ENCODE measurements around the gene MAPKAPK3. TPM values are rescaled to one million over a fixed set of nuclear protein-coding genes. Genes with fewer than 3 reads are reported as not detected.

The MAPKAPK3 gene
- total and polyA plus RNA-seq, 2 experiments from 2014 or later: 40.5 to 43.1 TPM

DNA sequence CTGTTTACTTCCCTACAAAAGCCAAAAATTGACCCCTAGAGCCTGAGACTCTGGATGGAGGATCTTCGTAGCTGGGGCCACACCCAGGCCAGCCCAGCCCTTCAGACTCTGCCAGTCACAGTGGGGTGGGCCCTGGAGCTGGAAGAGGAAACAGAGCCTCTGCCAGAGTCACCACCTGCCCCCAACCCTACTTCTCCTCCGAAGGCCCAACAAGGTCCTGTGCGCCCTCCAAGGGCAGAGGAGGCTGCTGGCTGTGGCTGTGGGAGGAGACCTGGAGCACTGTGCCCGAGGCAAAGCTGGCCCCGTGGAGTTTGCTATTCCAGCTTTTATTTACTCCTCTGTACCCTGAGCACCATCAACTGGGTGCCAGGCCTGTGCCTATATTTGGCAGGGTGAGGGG is 24.4 kb upstream of the MAPKAPK3 start:
- Histone ChIP-seq H2AFZ (no peak overlapping the region), H4K20me1 (ENCODE audit: insufficient read depth, poor library complexity, severe bottlenecking) (no peaks in the 10 kb centered on the region), H3K27ac (no peak overlapping the region), H3K9me3 (ENCODE audit: low read depth) (no peaks in the 10 kb centered on the region), H3K36me3 (replicated peaks; ENCODE audit: insufficient read depth, low read depth) (no peaks in the 10 kb centered on the region), H3K27me3 (no peaks in the 10 kb centered on the region), H3K4me2 (no peak overlapping the region), H3K9me2 (replicated peaks; ENCODE audit: insufficient read depth) (no peaks in the 10 kb centered on the region), H3K4me1 (ENCODE audit: insufficient read depth) (peaks cover 4% of the 10 kb centered on the region), H3K79me2 (no peaks in the 10 kb centered on the region), H3K4me3 (no peak overlapping the region)
- no peak for TF ChIP-seq EZH2 (IDR thresholded peaks at IDR 0.05; ENCODE audit: borderline replicate concordance)
- TF ChIP-seq EZH2phosphoT487 (IDR thresholded peaks at IDR 0.05; ENCODE audit: low read depth, severe bottlenecking, unreplicated experiment): no peak
- TF ChIP-seq, protein P1, sequence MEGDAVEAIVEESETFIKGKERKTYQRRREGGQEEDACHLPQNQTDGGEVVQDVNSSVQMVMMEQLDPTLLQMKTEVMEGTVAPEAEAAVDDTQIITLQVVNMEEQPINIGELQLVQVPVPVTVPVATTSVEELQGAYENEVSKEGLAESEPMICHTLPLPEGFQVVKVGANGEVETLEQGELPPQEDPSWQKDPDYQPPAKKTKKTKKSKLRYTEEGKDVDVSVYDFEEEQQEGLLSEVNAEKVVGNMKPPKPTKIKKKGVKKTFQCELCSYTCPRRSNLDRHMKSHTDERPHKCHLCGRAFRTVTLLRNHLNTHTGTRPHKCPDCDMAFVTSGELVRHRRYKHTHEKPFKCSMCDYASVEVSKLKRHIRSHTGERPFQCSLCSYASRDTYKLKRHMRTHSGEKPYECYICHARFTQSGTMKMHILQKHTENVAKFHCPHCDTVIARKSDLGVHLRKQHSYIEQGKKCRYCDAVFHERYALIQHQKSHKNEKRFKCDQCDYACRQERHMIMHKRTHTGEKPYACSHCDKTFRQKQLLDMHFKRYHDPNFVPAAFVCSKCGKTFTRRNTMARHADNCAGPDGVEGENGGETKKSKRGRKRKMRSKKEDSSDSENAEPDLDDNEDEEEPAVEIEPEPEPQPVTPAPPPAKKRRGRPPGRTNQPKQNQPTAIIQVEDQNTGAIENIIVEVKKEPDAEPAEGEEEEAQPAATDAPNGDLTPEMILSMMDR (IDR thresholded peaks at IDR 0.05; ENCODE audit: poor library complexity): no peak
- DNase-seq (ENCODE audit: low spot score): no peak
- 83% methylated on average over 5 of the region's 5 CpGs for WGBS (ENCODE audit: low lambda C conversion rate, missing lambda C conversion rate)

DNA sequence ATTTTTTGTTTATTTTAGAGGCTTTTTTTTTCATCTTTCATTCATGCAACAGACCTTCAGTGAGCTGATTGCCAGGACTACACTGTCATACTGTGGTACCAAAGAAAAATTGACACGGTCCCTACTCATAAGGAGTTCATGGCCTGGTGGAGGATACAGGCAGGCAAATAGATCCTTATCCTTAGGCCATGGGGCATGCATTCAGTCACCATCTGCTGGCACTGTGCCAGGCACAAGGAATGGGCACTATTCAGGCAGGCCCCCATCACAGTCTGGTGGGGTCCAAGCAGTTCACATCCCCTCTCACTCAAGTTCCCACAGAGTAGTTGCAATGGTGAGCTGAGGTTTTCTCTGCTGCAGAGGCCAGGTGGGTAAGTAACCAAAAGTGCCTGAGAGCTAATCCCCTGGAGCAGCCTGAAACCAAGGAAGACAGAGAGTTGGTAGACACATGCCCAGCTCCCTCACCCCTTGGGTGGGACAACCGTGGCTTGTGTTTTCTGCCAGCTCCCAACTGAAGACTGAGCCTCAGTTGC is 22.6 kb upstream of the MAPKAPK3 start:
- TF ChIP-seq EZH2phosphoT487 (IDR thresholded peaks at IDR 0.05; ENCODE audit: low read depth, severe bottlenecking, unreplicated experiment) (no peak), EZH2 (IDR thresholded peaks at IDR 0.05; ENCODE audit: borderline replicate concordance) (no peak)
- TF ChIP-seq, protein P1 (IDR thresholded peaks at IDR 0.05; ENCODE audit: poor library complexity): no peak
- H3K4me3 ChIP-seq: no peak overlapping the region
- no peak overlapping the region for H3K4me2 ChIP-seq
- no peak overlapping the region for H3K27ac ChIP-seq
- no peaks in the 10 kb centered on the region for H3K27me3 ChIP-seq
- no peaks in the 10 kb centered on the region for H3K9me3 ChIP-seq (ENCODE audit: low read depth)
- no peaks in the 10 kb centered on the region for H3K9me2 ChIP-seq (replicated peaks; ENCODE audit: insufficient read depth)
- no peak overlapping the region for H2AFZ ChIP-seq
- H3K4me1 ChIP-seq (ENCODE audit: insufficient read depth): peaks cover 2% of the 10 kb centered on the region
- no peak for DNase-seq (ENCODE audit: low spot score)
- WGBS (ENCODE audit: low lambda C conversion rate, missing lambda C conversion rate): 32% methylated on average over 2 of the region's 2 CpGs
- H3K79me2 ChIP-seq: no peaks in the 10 kb centered on the region
- no peaks in the 10 kb centered on the region for H4K20me1 ChIP-seq (ENCODE audit: insufficient read depth, poor library complexity, severe bottlenecking)
- no peaks in the 10 kb centered on the region for H3K36me3 ChIP-seq (replicated peaks; ENCODE audit: insufficient read depth, low read depth)

DNA sequence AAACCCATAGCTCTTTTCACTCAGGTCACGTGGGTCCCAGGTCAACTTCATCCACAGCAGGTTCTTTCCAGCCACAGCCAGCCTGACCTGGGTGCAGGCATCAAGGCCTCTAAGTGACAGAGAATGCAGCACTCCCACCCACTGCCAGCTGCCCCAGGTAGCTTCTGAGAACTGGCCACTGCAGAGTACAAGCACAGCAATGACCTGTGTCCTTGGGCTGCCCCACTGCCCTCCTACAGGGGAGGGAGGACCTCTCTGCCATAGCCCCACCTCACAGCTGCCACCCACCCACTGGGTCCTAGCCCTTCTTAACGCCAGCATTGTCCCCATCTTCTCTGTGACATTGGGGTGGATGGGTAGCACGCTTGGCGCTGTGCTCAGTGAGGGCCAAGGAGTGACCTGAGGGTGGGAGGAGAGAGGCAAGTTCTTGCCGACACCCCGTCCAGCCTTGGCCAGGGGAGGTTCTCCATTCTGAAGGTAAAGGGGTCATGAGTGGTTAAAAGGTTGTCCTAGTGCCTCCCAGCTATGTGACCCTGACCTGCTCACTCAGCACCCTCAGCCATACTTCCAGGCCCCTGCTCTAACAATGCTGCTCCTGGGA is 17.7 kb upstream of the MAPKAPK3 start:
- H3K4me3 ChIP-seq: no peak overlapping the region
- no peaks in the 10 kb centered on the region for H3K27me3 ChIP-seq
- no peak for DNase-seq (ENCODE audit: low spot score)
- H3K79me2 ChIP-seq: no peaks in the 10 kb centered on the region
- 90% methylated on average over 6 of the region's 6 CpGs for WGBS (ENCODE audit: low lambda C conversion rate, missing lambda C conversion rate)
- no peaks in the 10 kb centered on the region for H3K36me3 ChIP-seq (replicated peaks; ENCODE audit: insufficient read depth, low read depth)
- no peaks in the 10 kb centered on the region for H3K9me2 ChIP-seq (replicated peaks; ENCODE audit: insufficient read depth)
- peaks cover 29% of the 10 kb centered on the region for H3K4me1 ChIP-seq (ENCODE audit: insufficient read depth)
- no peak overlapping the region for H3K27ac ChIP-seq
- H3K4me2 ChIP-seq: no peak overlapping the region
- no peak for TF ChIP-seq EZH2 (IDR thresholded peaks at IDR 0.05; ENCODE audit: borderline replicate concordance)
- TF ChIP-seq EZH2phosphoT487 (IDR thresholded peaks at IDR 0.05; ENCODE audit: low read depth, severe bottlenecking, unreplicated experiment): no peak
- TF ChIP-seq, protein P1 (IDR thresholded peaks at IDR 0.05; ENCODE audit: poor library complexity): no peak
- H4K20me1 ChIP-seq (ENCODE audit: insufficient read depth, poor library complexity, severe bottlenecking): no peaks in the 10 kb centered on the region
- no peak overlapping the region for H2AFZ ChIP-seq
- no peaks in the 10 kb centered on the region for H3K9me3 ChIP-seq (ENCODE audit: low read depth)

Data from hepatocyte (in vitro differentiated cells).